Right ventricle myocardium inferior (tissue), 1 donor: Measurements from ENCODE around the gene AFG1L. TPM values are rescaled to one million over a fixed set of nuclear protein-coding genes. Genes with fewer than 3 reads are reported as not detected.

Experiments
- ATAC-seq: fragments of 200-7000 bp; cut with Tn5 transposase; one replicate; pipeline ENCODE4 v1.9.1; 2020; ENCODE audit warnings: mild to moderate bottlenecking, moderate library complexity
- DNase-seq: peaks from one replicate; pipeline ENCODE4 v3.0.0; 2021; ENCODE audit errors: missing footprints
- intact Hi-C: fragments of 100-400 bp; cut with DNase I; formaldehyde crosslinking; loops from one replicate; pipeline ENCODE4 v1.11.0; 2022
- total RNA-seq: library from RNA; stranded (reverse); fragmentation: NEBNext Ultra II Directional; extraction: Animal tissue kit (Norgen Biotek cat#: 25700); gene quantifications from one replicate; pipeline ENCODE4 v1.2.1, GENCODE V29; 2021
- donor health status: DM: no; HTN: yes; CAD: no; lungs with severe emphysema.

The AFG1L gene
- total RNA-seq, 1 donor from 2014 or later: 15.7 TPM

GRCh38 chr6:108331982-108332381, 37.1 kb downstream of the AFG1L start:
- no peak for ATAC-seq
- intact Hi-C loops: no loop called here
- DNase-seq: no peak

- ATAC-seq (no peak), DNase-seq (no peak)
- intact Hi-C loops: no loop called here
Observed at GRCh38 chr6:108336971-108337370, 42.1 kb downstream of the AFG1L start.

- DNase-seq (no peak), ATAC-seq (no peak)
- intact Hi-C loops: no loop called here
Observed at GRCh38 chr6:108337721-108338120, 42.9 kb downstream of the AFG1L start.

- DNase-seq (no peak), ATAC-seq (no peak)
- intact Hi-C loops: no loop called here
Observed at GRCh38 chr6:108341372-108341771, 46.5 kb downstream of the AFG1L start.

- intact Hi-C loops: no loop called here
- no peak for DNase-seq
- ATAC-seq: no peak
Observed at GRCh38 chr6:108343894-108344293, 49.0 kb downstream of the AFG1L start.

- ATAC-seq: no peak
- intact Hi-C loops: no loop called here
- DNase-seq: no peak
Observed at GRCh38 chr6:108348655-108349349, 53.9 kb downstream of the AFG1L start.

- ATAC-seq: no peak
- intact Hi-C loops: no loop called here
Observed at GRCh38 chr6:108350528-108350927, 55.7 kb downstream of the AFG1L start.

GRCh38 chr6:108353853-108354252, 59.0 kb downstream of the AFG1L start:
- intact Hi-C loops: no loop called here
- DNase-seq (no peak), ATAC-seq (no peak)

More at GRCh38 chr6:108350528-108350927, 55.7 kb downstream of the AFG1L start:
- DNase-seq: no peak

GRCh38 chr6:108355120-108355519, 60.3 kb downstream of the AFG1L start:
- intact Hi-C loops: no loop called here
- no peak for ATAC-seq
- no peak for DNase-seq

GRCh38 chr6:108355890-108356289, 61.0 kb downstream of the AFG1L start:
- DNase-seq: no peak
- ATAC-seq: no peak
- intact Hi-C loops: no loop called here

- intact Hi-C loops: no loop called here
- DNase-seq (no peak), ATAC-seq (no peak)
Observed at GRCh38 chr6:108359901-108360882, 65.3 kb downstream of the AFG1L start.

- ATAC-seq: no peak
- intact Hi-C loops: no loop called here
- no peak for DNase-seq
Observed at GRCh38 chr6:108360919-108361311, 66.1 kb downstream of the AFG1L start.

- intact Hi-C loops: no loop called here
- ATAC-seq (no peak), DNase-seq (no peak)
Observed at GRCh38 chr6:108361312-108361932, 66.6 kb downstream of the AFG1L start.

GRCh38 chr6:108362455-108362854, 67.6 kb downstream of the AFG1L start:
- ATAC-seq (no peak), DNase-seq (no peak)
- intact Hi-C loops: no loop called here

GRCh38 chr6:108363113-108363512, 68.3 kb downstream of the AFG1L start:
- ATAC-seq (no peak), DNase-seq (no peak)
- intact Hi-C loops: no loop called here

- ATAC-seq (no peak), DNase-seq (no peak)
- intact Hi-C loops: no loop called here
Observed at GRCh38 chr6:108363889-108364313, 69.0 kb downstream of the AFG1L start.

GRCh38 chr6:108364470-108364869, 69.6 kb downstream of the AFG1L start:
- no peak for ATAC-seq
- no peak for DNase-seq
- intact Hi-C loops: no loop called here

GRCh38 chr6:108365478-108365877, 70.6 kb downstream of the AFG1L start:
- DNase-seq: no peak
- no peak for ATAC-seq
- intact Hi-C loops: no loop called here

- intact Hi-C loops: no loop called here
- no peak for ATAC-seq
- DNase-seq: no peak
Observed at GRCh38 chr6:108366236-108366635, 71.4 kb downstream of the AFG1L start.
